Activated CD4-positive, CD25-positive, alpha-beta regulatory T cell treated with anti-CD3 and anti-CD28 coated beads, Interleukin-2, amount 50 U/mL, for 24 hours (primary cell): Measurements from ENCODE around the gene SIGLEC6.
A peak's percentile ranks its signal among the peaks of the same experiment; 100 is the strongest.
"Not testable (repeated sequence)": the region's sequence is repeated elsewhere in the genome, so short reads cannot be mapped to it uniquely, and the experiment has no call there.

Experiments
- ATAC-seq, 2 donors: fragments of 150-1000 bp; cut with Tn5 transposase; one replicate each; pipeline ENCODE4 v1.10.0; 2021; ENCODE audit warnings: mild to moderate bottlenecking in 1 of 2, moderate library complexity in 1 of 2

Gene SIGLEC6

GRCh38 chr19:51508059-51508733 lies 23.3 kb downstream of the SIGLEC6 start:
- no peak for ATAC-seq

GRCh38 chr19:51507640-51508058 lies 23.8 kb downstream of the SIGLEC6 start:
- no peak for ATAC-seq

- no peak for ATAC-seq
Observed at GRCh38 chr19:51507192-51507591, 24.3 kb downstream of the SIGLEC6 start.

GRCh38 chr19:51505904-51506303 lies 25.6 kb downstream of the SIGLEC6 start:
- ATAC-seq = no peak

GRCh38 chr19:51503896-51504295 lies 27.6 kb downstream of the SIGLEC6 start:
- no peak for ATAC-seq

- no peak for ATAC-seq
Observed at GRCh38 chr19:51503286-51503817, 28.1 kb downstream of the SIGLEC6 start.

GRCh38 chr19:51501594-51502263 lies 29.7 kb downstream of the SIGLEC6 start, which contains the start of gene SIGLEC12:
Gene SIGLEC12 (minus strand): TSS chr19:51501800. CDS start chr19:51501733, 67 bp downstream.
- ATAC-seq = peak in 1 of 2 donors; percentile 55

- not testable (repeated sequence) for ATAC-seq
Observed at GRCh38 chr19:51500931-51501330, 30.5 kb downstream of the SIGLEC6 start.

- no peak for ATAC-seq
Observed at GRCh38 chr19:51497666-51498065, 33.8 kb downstream of the SIGLEC6 start.

GRCh38 chr19:51493776-51494175 lies 37.7 kb downstream of the SIGLEC6 start:
- no peak for ATAC-seq

GRCh38 chr19:51491586-51491985 lies 39.9 kb downstream of the SIGLEC6 start:
- ATAC-seq = no peak

- no peak for ATAC-seq
Observed at GRCh38 chr19:51490676-51491075, 40.8 kb downstream of the SIGLEC6 start.

- ATAC-seq = peak; percentile 75 to 87
Observed at GRCh38 chr19:51489113-51489512, 42.4 kb downstream of the SIGLEC6 start.

- ATAC-seq = no peak
Observed at GRCh38 chr19:51488491-51488890, 43.0 kb downstream of the SIGLEC6 start.

- no peak for ATAC-seq
Observed at GRCh38 chr19:51485960-51486660, 45.4 kb downstream of the SIGLEC6 start.

GRCh38 chr19:51480590-51480989 lies 50.9 kb downstream of the SIGLEC6 start:
- ATAC-seq = no peak

GRCh38 chr19:51479531-51480331 lies 51.7 kb downstream of the SIGLEC6 start:
- peak; percentile 56 to 87 for ATAC-seq

- ATAC-seq = no peak
Observed at GRCh38 chr19:51478381-51479234, 52.9 kb downstream of the SIGLEC6 start, which contains the start of gene CEACAM18. Gene CEACAM18 (plus strand): TSS chr19:51478539.

- no peak for ATAC-seq
Observed at GRCh38 chr19:51477344-51477743, 54.1 kb downstream of the SIGLEC6 start.

GRCh38 chr19:51476164-51476563 lies 55.3 kb downstream of the SIGLEC6 start:
- ATAC-seq = no peak

- ATAC-seq = peak; percentile 78 to 79
Observed at GRCh38 chr19:51473009-51473707, 58.3 kb downstream of the SIGLEC6 start.
